Effector memory CD4-positive, alpha-beta T cell (primary cell): Measurements from ENCODE around the gene ROBO1.

Experiments
- DNase-seq, 3 donors: peaks; one replicate each; pipeline ENCODE4 v3.0.0-alpha.2; 2020
- H3K27ac ChIP-seq: 2 replicates; pipeline ENCODE4 v1.7.0; 2013; ENCODE audit warnings: mild to moderate bottlenecking, low read length, moderate library complexity; ENCODE audit not compliant: insufficient read depth, poor library complexity, severe bottlenecking
- H3K27me3 ChIP-seq: replicated peaks from 2 replicates; pipeline ENCODE4 v1.7.0; 2013; ENCODE audit warnings: mild to moderate bottlenecking, low read length; ENCODE audit not compliant: insufficient read depth, control insufficient read depth, poor library complexity, severe bottlenecking
- H3K36me3 ChIP-seq: 2 replicates; pipeline ENCODE4 v1.7.0; 2013; ENCODE audit warnings: mild to moderate bottlenecking, low read length, moderate library complexity; ENCODE audit not compliant: control insufficient read depth, insufficient read depth
- H3K4me1 ChIP-seq: 2 replicates; pipeline ENCODE4 v1.7.0; 2013; ENCODE audit warnings: low read length, mild to moderate bottlenecking; ENCODE audit not compliant: control insufficient read depth, insufficient read depth, poor library complexity, severe bottlenecking
- H3K4me3 ChIP-seq: 2 replicates; pipeline ENCODE4 v1.7.0; 2013; ENCODE audit warnings: low read length, low read depth, mild to moderate bottlenecking; ENCODE audit not compliant: insufficient read depth, poor library complexity, severe bottlenecking
- H3K9me3 ChIP-seq: 2 replicates; pipeline ENCODE4 v1.7.0; 2013; ENCODE audit warnings: mild to moderate bottlenecking, low read length, moderate library complexity; ENCODE audit not compliant: control insufficient read depth

The ROBO1 gene

GRCh38 chr3:79109754-79110153 lies 658.0 kb downstream of the ROBO1 start:
- Histone ChIP-seq H3K4me1 (no peaks in the 10 kb centered on the region), H3K36me3 (no peaks in the 10 kb centered on the region), H3K4me3 (no peak overlapping the region), H3K27ac (no peak overlapping the region), H3K27me3 (no peaks in the 10 kb centered on the region), H3K9me3 (no peaks in the 10 kb centered on the region)
- DNase-seq: no peak

- Histone ChIP-seq H3K4me1 (no peaks in the 10 kb centered on the region), H3K27me3 (no peaks in the 10 kb centered on the region), H3K36me3 (no peaks in the 10 kb centered on the region), H3K9me3 (no peaks in the 10 kb centered on the region), H3K27ac (no peak overlapping the region), H3K4me3 (no peak overlapping the region)
- DNase-seq: no peak
These were observed 664.5 kb downstream of the ROBO1 start for GRCh38 chr3:79103307-79103706.

- Histone ChIP-seq H3K9me3 (no peaks in the 10 kb centered on the region), H3K27me3 (no peaks in the 10 kb centered on the region), H3K36me3 (no peaks in the 10 kb centered on the region), H3K27ac (no peak overlapping the region), H3K4me1 (no peaks in the 10 kb centered on the region), H3K4me3 (no peak overlapping the region)
- DNase-seq: no peak
These were observed 669.7 kb downstream of the ROBO1 start for GRCh38 chr3:79097964-79098660.

DNA sequence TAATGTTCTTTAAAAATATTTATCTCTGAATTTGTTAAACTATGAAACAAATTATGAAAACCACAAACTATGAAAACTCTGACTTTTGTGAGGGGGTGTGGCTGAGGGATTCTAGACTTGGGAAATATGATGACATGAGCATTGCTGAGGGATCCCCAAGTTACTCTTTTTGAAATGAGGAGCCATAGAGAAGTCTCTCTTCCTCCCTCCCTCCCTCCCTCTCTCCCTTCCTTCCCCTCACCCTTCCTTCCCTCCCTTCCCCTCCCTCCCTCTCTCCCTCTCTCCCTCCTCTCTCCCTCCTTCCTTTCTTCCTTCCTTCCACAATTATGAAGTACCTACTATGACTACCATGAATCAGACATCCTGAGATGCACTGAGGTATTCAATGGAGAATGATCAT lies 673.1 kb downstream of the ROBO1 start:
- no peaks in the 10 kb centered on the region for H3K36me3 ChIP-seq

DNA sequence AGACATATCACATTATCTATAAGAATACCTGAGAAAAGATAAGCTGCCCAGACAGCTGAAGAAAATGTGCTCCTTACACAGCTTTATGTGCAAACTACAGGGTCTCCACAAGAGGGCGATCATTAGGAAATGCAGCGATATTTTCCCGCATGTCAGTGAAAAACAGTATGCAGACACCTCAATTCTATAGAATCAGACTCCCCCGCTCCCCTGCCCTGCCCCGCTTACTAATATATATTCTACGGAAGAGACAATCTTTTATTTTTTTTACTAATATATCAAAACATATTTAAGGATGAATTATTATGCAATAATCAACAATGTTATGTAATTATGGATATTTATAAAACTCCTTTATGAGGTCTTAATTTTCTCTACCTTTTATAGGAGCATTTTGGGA lies 681.3 kb downstream of the ROBO1 start:
- H3K27ac ChIP-seq: no peak overlapping the region
- no peaks in the 10 kb centered on the region for H3K4me1 ChIP-seq
- no peak for DNase-seq
- H3K4me3 ChIP-seq: no peak overlapping the region
- no peaks in the 10 kb centered on the region for H3K9me3 ChIP-seq
- H3K36me3 ChIP-seq: no peaks in the 10 kb centered on the region
- no peaks in the 10 kb centered on the region for H3K27me3 ChIP-seq

More for the DNA sequence above, 673.1 kb downstream of the ROBO1 start:
- Histone ChIP-seq H3K27me3 (no peaks in the 10 kb centered on the region), H3K4me1 (no peaks in the 10 kb centered on the region), H3K9me3 (no peaks in the 10 kb centered on the region), H3K27ac (no peak overlapping the region), H3K4me3 (no peak overlapping the region)
- DNase-seq: no peak

- H3K4me1 ChIP-seq: no peaks in the 10 kb centered on the region
- H3K27ac ChIP-seq: no peak overlapping the region
- H3K9me3 ChIP-seq: no peaks in the 10 kb centered on the region
- DNase-seq: no peak
- H3K27me3 ChIP-seq: no peaks in the 10 kb centered on the region
- H3K4me3 ChIP-seq: no peak overlapping the region
- no peaks in the 10 kb centered on the region for H3K36me3 ChIP-seq
These were observed 682.6 kb downstream of the ROBO1 start for GRCh38 chr3:79085171-79085570.

- H3K36me3 ChIP-seq: no peaks in the 10 kb centered on the region
- DNase-seq: no peak
- no peaks in the 10 kb centered on the region for H3K27me3 ChIP-seq
- H3K4me1 ChIP-seq: no peaks in the 10 kb centered on the region
- H3K9me3 ChIP-seq: no peaks in the 10 kb centered on the region
- no peak overlapping the region for H3K27ac ChIP-seq
- no peak overlapping the region for H3K4me3 ChIP-seq
These were observed 686.5 kb downstream of the ROBO1 start for GRCh38 chr3:79081335-79081734.

GRCh38 chr3:79074558-79074957 lies 693.2 kb downstream of the ROBO1 start:
- Histone ChIP-seq H3K4me3 (no peak overlapping the region), H3K9me3 (no peaks in the 10 kb centered on the region), H3K27me3 (no peaks in the 10 kb centered on the region), H3K4me1 (no peaks in the 10 kb centered on the region), H3K36me3 (no peaks in the 10 kb centered on the region), H3K27ac (no peak overlapping the region)
- no peak for DNase-seq

GRCh38 chr3:79067734-79068133 lies 700.1 kb downstream of the ROBO1 start:
- no peaks in the 10 kb centered on the region for H3K4me1 ChIP-seq
- no peaks in the 10 kb centered on the region for H3K9me3 ChIP-seq
- no peak overlapping the region for H3K27ac ChIP-seq
- no peaks in the 10 kb centered on the region for H3K27me3 ChIP-seq
- no peak overlapping the region for H3K4me3 ChIP-seq
- DNase-seq: no peak
- no peaks in the 10 kb centered on the region for H3K36me3 ChIP-seq

DNA sequence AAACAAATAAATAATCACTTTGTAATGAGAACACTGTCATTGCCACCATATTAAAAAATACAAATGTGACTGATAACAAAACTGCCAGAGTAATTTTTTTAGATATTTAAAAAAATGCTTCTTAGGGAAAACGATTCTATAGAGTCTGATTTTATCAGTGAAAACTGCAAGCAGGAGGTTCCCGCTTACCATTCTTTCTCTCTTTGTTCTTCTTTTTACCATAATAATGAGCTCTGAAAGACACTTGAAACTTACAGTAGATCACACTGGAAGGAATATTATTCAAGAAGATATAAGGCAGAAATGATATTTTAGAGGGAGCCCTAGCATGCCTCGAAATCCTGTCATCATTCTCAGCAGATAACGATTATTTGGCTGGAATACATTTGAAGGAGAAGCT lies 701.3 kb downstream of the ROBO1 start:
- DNase-seq: no peak
- H3K9me3 ChIP-seq: no peaks in the 10 kb centered on the region
- H3K27me3 ChIP-seq: no peaks in the 10 kb centered on the region

More for the DNA sequence above, 701.3 kb downstream of the ROBO1 start:
- no peaks in the 10 kb centered on the region for H3K36me3 ChIP-seq
- H3K27ac ChIP-seq: no peak overlapping the region
- H3K4me3 ChIP-seq: no peak overlapping the region
- H3K4me1 ChIP-seq: no peaks in the 10 kb centered on the region
